Caki2 (cell line): ENCODE measurements around the gene AZI2. TPM values are rescaled to one million over a fixed set of nuclear protein-coding genes. Genes with fewer than 3 reads are reported as not detected.

Source experiments
- total RNA-seq: library from RNA; depleted of rRNA; stranded (reverse); fragments of >200 nt; shearing (Covaris generic); gene quantifications from 2 replicates; pipeline ENCODE4 v1.2.3, GENCODE V29; 2014; ENCODE audit warnings: low replicate concordance; rRNA removed

The AZI2 gene
- total RNA-seq, 1 experiment from 2014 or later, result 49.9 TPM

Other genes with a start within 250 kb of the AZI2 start
- 4.2 and 18.0 TPM in 2 replicates for gene CMC1, start 107.2 kb downstream of the AZI2 start, total RNA-seq
- not detected in 2 replicates for gene ZCWPW2, start 103 bp downstream of the AZI2 start, total RNA-seq